Measurements from ENCODE around the gene STAB1. TPM values are rescaled to one million over a fixed set of nuclear protein-coding genes. Genes with fewer than 3 reads are reported as not detected.

STAB1 gene
- total and polyA plus RNA-seq, 3 donors from 2014 or later: 41.7 to 71.9 (median 58.6) TPM

- no peaks in the 10 kb centered on the region for H3K9me3 ChIP-seq
- no peak overlapping the region for H3K4me3 ChIP-seq
- intact Hi-C loops (cut with DNase I; ENCODE audit: low total_unique reads): no loop called here
- no peaks in the 10 kb centered on the region for H3K27me3 ChIP-seq
- no peaks in the 10 kb centered on the region for H3K36me3 ChIP-seq (ENCODE audit: low read depth, missing control alignments)
- DNase-seq: peak; percentile 74
- peaks cover 66% of the 10 kb centered on the region for H3K4me1 ChIP-seq
- WGBS, 2 donors: 34 to 62% methylated on average over 19 to 27 of the region's 27 CpGs
- TF ChIP-seq POLR2A (IDR thresholded peaks at IDR 0.05) (no peak), CTCF (IDR thresholded peaks at IDR 0.05) (no peak)
- H3K27ac ChIP-seq: peak overlapping the region; percentile 81 to 85
Observed at GRCh38 chr3:52480768-52481715, 14.1 kb upstream of the STAB1 start.

DNA sequence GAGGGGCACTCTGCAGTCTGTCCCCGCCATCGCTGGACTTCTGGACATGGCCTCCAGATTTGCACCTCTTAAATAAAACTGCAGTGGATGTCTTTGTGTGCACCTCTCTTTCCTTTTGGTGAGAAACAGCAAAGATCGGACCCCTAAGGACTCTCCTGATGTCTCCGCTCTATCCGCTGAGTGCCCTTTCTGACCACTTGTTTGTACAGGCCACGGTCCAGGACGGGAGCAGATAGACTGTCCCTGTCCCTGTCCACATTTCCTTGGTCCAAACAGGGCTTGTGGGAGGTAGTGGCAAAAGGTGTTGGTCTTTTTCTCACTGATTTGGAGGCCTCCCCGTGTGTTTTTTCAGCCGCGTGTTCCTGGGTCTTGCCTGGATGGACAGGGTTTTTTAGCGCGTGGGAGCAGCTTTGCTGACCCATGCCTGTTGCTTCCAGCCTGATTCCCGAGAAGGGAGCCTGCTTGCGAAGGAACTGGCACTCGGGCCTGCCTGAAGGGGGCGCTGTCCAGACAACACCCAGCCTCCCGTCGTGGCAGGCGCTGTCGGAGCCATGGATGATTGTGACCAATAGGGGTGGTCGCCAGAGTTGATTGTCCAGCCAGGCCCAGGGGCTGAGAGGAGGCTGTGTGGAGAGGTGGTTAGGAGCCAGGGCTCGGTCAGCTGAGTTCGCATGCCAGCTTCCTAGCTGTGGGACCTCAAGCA lies 13.2 kb upstream of the STAB1 start:
- H3K27me3 ChIP-seq: no peaks in the 10 kb centered on the region
- TF ChIP-seq CTCF (IDR thresholded peaks at IDR 0.05) (peak; percentile 41 to 52 (median 47)), POLR2A (IDR thresholded peaks at IDR 0.05) (no peak)
- H3K4me3 ChIP-seq: no peak overlapping the region
- H3K36me3 ChIP-seq (ENCODE audit: low read depth, missing control alignments): no peaks in the 10 kb centered on the region
- intact Hi-C loops (cut with DNase I; ENCODE audit: low total_unique reads): no loop called here
- no peaks in the 10 kb centered on the region for H3K9me3 ChIP-seq
- peak overlapping the region; percentile 80 to 86 for H3K27ac ChIP-seq
- H3K4me1 ChIP-seq: peaks cover 72% of the 10 kb centered on the region
- DNase-seq: peak; percentile 66
- 75 to 80% methylated on average over 23 of the region's 23 CpGs for WGBS, 2 donors

- Histone ChIP-seq H3K9me3 (no peaks in the 10 kb centered on the region), H3K36me3 (ENCODE audit: low read depth, missing control alignments) (no peaks in the 10 kb centered on the region), H3K4me1 (peaks cover 72% of the 10 kb centered on the region), H3K27ac (peak overlapping the region; percentile 80 to 86), H3K27me3 (no peaks in the 10 kb centered on the region), H3K4me3 (no peak overlapping the region)
- 79 to 83% methylated on average over 7 to 14 of the region's 14 CpGs for WGBS, 2 donors
- DNase-seq: no peak
- TF ChIP-seq CTCF (IDR thresholded peaks at IDR 0.05) (no peak), POLR2A (IDR thresholded peaks at IDR 0.05) (no peak)
- intact Hi-C loops (cut with DNase I; ENCODE audit: low total_unique reads): no loop called here
Observed at GRCh38 chr3:52483081-52483480, 12.1 kb upstream of the STAB1 start.

DNA sequence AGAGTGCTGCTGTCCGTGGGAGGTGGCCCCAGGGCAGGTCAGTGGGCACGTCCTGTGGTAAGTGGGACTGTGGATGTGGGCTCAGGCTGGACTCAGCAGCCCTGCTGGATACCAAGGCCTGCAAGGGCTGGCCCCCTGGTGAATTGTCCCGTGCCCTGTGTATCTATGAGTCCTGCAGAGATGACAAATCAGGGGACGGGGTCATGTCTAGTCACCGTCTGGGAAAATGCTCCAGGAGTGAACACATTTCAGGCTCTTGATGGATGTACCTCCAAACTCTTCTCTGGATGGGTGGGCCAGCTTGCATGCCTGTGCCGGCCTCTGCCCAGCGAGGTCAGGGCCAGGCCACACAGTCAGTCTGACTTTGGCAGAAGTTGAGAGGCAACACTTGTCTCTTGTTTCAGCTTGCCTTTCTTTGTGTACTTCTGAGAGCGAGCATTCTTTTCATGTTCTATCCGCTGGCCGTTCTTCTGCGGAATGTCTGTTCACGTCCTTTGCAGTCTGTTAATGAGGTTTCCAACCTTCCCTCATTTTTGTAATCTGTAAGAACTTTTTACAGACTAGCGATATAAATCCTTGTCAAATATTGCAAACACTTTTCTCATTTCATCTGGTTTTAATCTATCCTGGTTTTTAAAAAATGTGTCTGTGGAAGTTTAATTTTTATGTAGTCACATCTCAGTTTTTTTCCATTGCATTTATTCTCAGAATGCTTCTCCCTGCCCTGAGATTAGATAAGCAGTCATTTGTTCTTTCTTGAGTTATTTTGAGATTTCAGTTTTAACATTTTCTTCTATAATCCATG lies 11.4 kb upstream of the STAB1 start:
- intact Hi-C loops (cut with DNase I; ENCODE audit: low total_unique reads): no loop called here
- Histone ChIP-seq H3K27ac (peak overlapping the region; percentile 80 to 86), H3K36me3 (ENCODE audit: low read depth, missing control alignments) (no peaks in the 10 kb centered on the region), H3K9me3 (no peaks in the 10 kb centered on the region), H3K27me3 (no peaks in the 10 kb centered on the region), H3K4me1 (peaks cover 79% of the 10 kb centered on the region), H3K4me3 (no peak overlapping the region)
- no peak for TF ChIP-seq POLR2A (IDR thresholded peaks at IDR 0.05)
- TF ChIP-seq CTCF (IDR thresholded peaks at IDR 0.05): no peak
- WGBS, 2 donors: 32 to 37% methylated on average over 9 to 13 of the region's 13 CpGs
- DNase-seq: peak; percentile 77

Data from testis (tissue), 3 donors.